ENCODE results near the gene PSME4. TPM values are rescaled to one million over a fixed set of nuclear protein-coding genes. Genes with fewer than 3 reads are reported as not detected.
"Not testable (repeated sequence)": the region's sequence is repeated elsewhere in the genome, so short reads cannot be mapped to it uniquely, and the experiment has no call there.

PSME4 gene
- total RNA-seq, 1 donor from 2014 or later, result 63.6 TPM

DNA sequence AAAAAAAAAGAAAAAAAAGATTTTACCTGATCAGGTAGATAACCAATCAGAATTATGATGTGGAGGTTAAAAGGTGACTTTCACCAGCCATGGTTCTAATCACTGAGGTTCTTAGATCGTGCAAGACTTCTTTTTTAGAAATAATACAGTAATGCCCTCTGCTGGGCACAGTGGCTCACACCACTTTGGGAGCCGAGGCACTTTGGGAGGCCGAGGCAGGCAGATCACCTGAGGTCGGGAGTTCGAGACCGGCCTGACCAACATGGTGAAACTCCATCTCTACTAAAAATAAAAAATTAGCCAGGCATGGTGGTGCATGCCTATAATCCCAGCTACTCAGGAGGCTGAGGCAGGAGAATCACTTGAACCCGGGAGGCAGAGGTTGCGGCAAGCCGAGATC is 147.2 kb downstream of the PSME4 start:
- H3K9me3 ChIP-seq (replicated peaks); DNase-seq; H3K27me3 ChIP-seq (ENCODE audit: low read depth); intact Hi-C loops (cut with micrococcal nuclease); H3K4me3 ChIP-seq; H3K27ac ChIP-seq (replicated peaks): not testable (repeated sequence)
- Histone ChIP-seq H3K36me3 (peaks cover 14% of the 10 kb centered on the region), H3K4me1 (peaks cover 29% of the 10 kb centered on the region)
- TF ChIP-seq, protein P1, sequence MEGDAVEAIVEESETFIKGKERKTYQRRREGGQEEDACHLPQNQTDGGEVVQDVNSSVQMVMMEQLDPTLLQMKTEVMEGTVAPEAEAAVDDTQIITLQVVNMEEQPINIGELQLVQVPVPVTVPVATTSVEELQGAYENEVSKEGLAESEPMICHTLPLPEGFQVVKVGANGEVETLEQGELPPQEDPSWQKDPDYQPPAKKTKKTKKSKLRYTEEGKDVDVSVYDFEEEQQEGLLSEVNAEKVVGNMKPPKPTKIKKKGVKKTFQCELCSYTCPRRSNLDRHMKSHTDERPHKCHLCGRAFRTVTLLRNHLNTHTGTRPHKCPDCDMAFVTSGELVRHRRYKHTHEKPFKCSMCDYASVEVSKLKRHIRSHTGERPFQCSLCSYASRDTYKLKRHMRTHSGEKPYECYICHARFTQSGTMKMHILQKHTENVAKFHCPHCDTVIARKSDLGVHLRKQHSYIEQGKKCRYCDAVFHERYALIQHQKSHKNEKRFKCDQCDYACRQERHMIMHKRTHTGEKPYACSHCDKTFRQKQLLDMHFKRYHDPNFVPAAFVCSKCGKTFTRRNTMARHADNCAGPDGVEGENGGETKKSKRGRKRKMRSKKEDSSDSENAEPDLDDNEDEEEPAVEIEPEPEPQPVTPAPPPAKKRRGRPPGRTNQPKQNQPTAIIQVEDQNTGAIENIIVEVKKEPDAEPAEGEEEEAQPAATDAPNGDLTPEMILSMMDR (IDR thresholded peaks at IDR 0.05; ENCODE audit: borderline replicate concordance), result peak; percentile 15

DNA sequence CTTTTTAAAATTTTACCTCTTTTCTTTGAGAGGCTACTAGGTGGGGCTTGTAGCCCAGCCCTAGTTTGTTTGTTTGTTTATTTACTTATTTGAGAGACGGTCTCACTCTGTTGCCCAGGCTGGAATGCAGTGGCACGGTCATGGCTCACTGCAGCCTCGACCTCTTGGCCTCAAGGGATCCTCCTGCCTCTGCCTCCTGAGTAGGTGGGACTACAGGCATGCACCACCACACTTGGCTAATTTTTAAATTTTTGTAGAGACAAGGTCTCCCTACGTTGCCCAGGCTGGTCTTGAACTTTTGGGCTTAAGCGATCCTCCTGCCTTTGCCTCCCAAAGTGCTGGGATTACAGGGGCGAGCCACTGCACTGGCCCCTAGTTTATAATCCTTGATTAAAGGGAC is 149.0 kb downstream of the PSME4 start:
- Histone ChIP-seq H3K27ac (replicated peaks) (no peak overlapping the region), H3K27me3 (ENCODE audit: low read depth) (no peaks in the 10 kb centered on the region), H3K36me3 (peaks cover 31% of the 10 kb centered on the region), H3K4me3 (no peak overlapping the region), H3K4me1 (peaks cover 12% of the 10 kb centered on the region), H3K9me3 (replicated peaks) (no peaks in the 10 kb centered on the region)
- DNase-seq, result no peak
- intact Hi-C loops (cut with micrococcal nuclease), result no loop called here
- TF ChIP-seq, protein P1 (IDR thresholded peaks at IDR 0.05; ENCODE audit: borderline replicate concordance), result no peak

DNA sequence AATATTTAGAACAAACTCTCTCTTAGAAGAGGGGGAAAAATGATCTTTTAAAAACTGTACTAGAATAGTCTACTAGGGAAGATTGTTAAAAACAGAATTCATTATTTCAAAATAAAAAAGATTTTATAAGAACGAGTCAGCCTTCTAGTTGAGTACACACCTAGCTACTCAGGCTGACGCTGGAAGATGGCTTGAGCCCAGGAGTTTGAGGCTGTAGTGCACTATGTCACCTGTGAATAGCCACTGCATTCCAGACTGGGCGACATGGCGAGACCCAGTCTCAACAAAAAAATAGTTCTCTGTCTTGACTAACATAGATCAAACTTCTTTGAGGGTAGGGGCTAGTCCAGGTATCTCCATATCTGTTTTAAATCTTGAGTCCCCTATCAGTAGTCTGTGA is 150.1 kb downstream of the PSME4 start:
- intact Hi-C loops (cut with micrococcal nuclease), result no loop called here
- Histone ChIP-seq H3K27me3 (ENCODE audit: low read depth) (no peaks in the 10 kb centered on the region), H3K4me3 (no peak overlapping the region), H3K27ac (replicated peaks) (no peak overlapping the region), H3K4me1 (peaks cover 1% of the 10 kb centered on the region), H3K36me3 (peaks cover 41% of the 10 kb centered on the region), H3K9me3 (replicated peaks) (no peaks in the 10 kb centered on the region)
- TF ChIP-seq, protein P1 (IDR thresholded peaks at IDR 0.05; ENCODE audit: borderline replicate concordance), result no peak
- no peak for DNase-seq

DNA sequence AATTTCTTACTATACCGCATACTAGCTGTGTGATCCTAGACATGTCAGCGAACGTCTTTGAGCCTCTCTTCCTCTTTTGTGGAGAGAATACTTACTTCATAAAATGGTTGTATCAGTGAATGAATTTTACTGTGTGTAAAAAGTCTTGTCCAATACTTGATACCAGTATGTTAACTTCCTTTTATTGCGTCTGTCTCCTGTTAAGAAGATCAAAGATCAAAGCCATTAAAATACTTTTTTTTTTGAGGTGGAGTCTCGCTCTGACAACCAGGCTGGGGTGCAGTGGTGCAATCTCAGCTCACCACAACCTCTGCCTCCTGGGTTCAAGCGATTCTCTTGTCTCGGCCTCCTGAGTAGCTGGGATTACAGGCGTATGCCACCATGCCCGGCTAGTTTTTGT is 150.7 kb downstream of the PSME4 start:
- no peak overlapping the region for H3K27ac ChIP-seq (replicated peaks)
- intact Hi-C loops (cut with micrococcal nuclease), result no loop called here
- H3K4me3 ChIP-seq, result no peak overlapping the region
- no peaks in the 10 kb centered on the region for H3K4me1 ChIP-seq
- H3K27me3 ChIP-seq (ENCODE audit: low read depth), result no peaks in the 10 kb centered on the region
- no peaks in the 10 kb centered on the region for H3K9me3 ChIP-seq (replicated peaks)
- TF ChIP-seq, protein P1 (IDR thresholded peaks at IDR 0.05; ENCODE audit: borderline replicate concordance), result no peak
- H3K36me3 ChIP-seq, result peaks cover 47% of the 10 kb centered on the region
- no peak for DNase-seq

DNA sequence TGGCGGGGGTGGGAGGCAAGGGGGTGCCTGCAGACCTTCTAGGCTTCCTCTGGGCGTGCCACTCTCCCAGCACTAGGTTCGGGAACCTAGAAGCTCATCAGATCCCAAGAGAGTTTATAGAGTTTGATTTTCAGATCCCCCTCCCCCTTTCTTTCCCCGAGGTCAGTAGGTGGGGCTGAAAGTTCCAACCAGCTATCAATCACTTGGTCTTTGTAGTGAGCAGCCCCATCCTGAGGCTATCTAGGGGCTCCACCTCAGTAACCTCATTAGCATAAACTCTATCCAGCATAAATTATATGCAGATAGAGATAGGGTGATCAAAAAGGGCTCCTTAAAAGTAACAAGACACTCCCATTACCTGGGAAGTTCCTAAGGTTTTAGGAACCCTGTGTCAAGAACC is 151.2 kb downstream of the PSME4 start:
- Histone ChIP-seq H3K27ac (replicated peaks) (no peak overlapping the region), H3K4me1 (no peaks in the 10 kb centered on the region), H3K4me3 (no peak overlapping the region), H3K9me3 (replicated peaks) (no peaks in the 10 kb centered on the region), H3K36me3 (peaks cover 51% of the 10 kb centered on the region), H3K27me3 (ENCODE audit: low read depth) (no peaks in the 10 kb centered on the region)
- TF ChIP-seq, protein P1 (IDR thresholded peaks at IDR 0.05; ENCODE audit: borderline replicate concordance), result no peak
- intact Hi-C loops (cut with micrococcal nuclease), result no loop called here
- DNase-seq, result no peak

Data from left ventricle myocardium inferior (tissue), 1 donor.